ENCODE measurements around the gene CTNNA3.
A peak's percentile ranks its signal among the peaks of the same experiment; 100 is the strongest.

CTNNA3 gene

GRCh38 chr10:66892871-66893270 is 803.1 kb downstream of the CTNNA3 start:
- H3K9ac ChIP-seq (ENCODE audit: low read length): no peak overlapping the region
- H3K27me3 ChIP-seq (replicated peaks; ENCODE audit: control insufficient read depth, insufficient read depth, low read length): no peaks in the 10 kb centered on the region
- no peaks in the 10 kb centered on the region for H3K36me3 ChIP-seq (ENCODE audit: control insufficient read depth, insufficient read depth, low read length, severe bottlenecking)
- H3K4me1 ChIP-seq (ENCODE audit: control insufficient read depth, insufficient read depth, low read length): no peaks in the 10 kb centered on the region
- H3K4me3 ChIP-seq (ENCODE audit: low read length): no peak overlapping the region
- DNase-seq (ENCODE audit: low read depth): no peak
- peaks cover 2% of the 10 kb centered on the region for H3K9me3 ChIP-seq (ENCODE audit: control insufficient read depth, low read length)

- Histone ChIP-seq H3K9me3 (ENCODE audit: control insufficient read depth, low read length) (no peaks in the 10 kb centered on the region), H3K27me3 (replicated peaks; ENCODE audit: control insufficient read depth, insufficient read depth, low read length) (no peaks in the 10 kb centered on the region), H3K4me1 (ENCODE audit: control insufficient read depth, insufficient read depth, low read length) (no peaks in the 10 kb centered on the region), H3K4me3 (ENCODE audit: low read length) (no peak overlapping the region), H3K9ac (ENCODE audit: low read length) (no peak overlapping the region), H3K36me3 (ENCODE audit: control insufficient read depth, insufficient read depth, low read length, severe bottlenecking) (no peaks in the 10 kb centered on the region)
- DNase-seq (ENCODE audit: low read depth): no peak
These were observed 807.8 kb downstream of the CTNNA3 start for GRCh38 chr10:66888237-66888636.

GRCh38 chr10:66886848-66887247 is 809.1 kb downstream of the CTNNA3 start:
- Histone ChIP-seq H3K27me3 (replicated peaks; ENCODE audit: control insufficient read depth, insufficient read depth, low read length) (no peaks in the 10 kb centered on the region), H3K4me3 (ENCODE audit: low read length) (no peak overlapping the region), H3K4me1 (ENCODE audit: control insufficient read depth, insufficient read depth, low read length) (no peaks in the 10 kb centered on the region), H3K9ac (ENCODE audit: low read length) (no peak overlapping the region), H3K36me3 (ENCODE audit: control insufficient read depth, insufficient read depth, low read length, severe bottlenecking) (no peaks in the 10 kb centered on the region), H3K9me3 (ENCODE audit: control insufficient read depth, low read length) (no peaks in the 10 kb centered on the region)
- DNase-seq (ENCODE audit: low read depth): no peak

- no peak overlapping the region for H3K4me3 ChIP-seq (ENCODE audit: low read length)
- no peaks in the 10 kb centered on the region for H3K4me1 ChIP-seq (ENCODE audit: control insufficient read depth, insufficient read depth, low read length)
- no peaks in the 10 kb centered on the region for H3K27me3 ChIP-seq (replicated peaks; ENCODE audit: control insufficient read depth, insufficient read depth, low read length)
- no peak for DNase-seq (ENCODE audit: low read depth)
- no peaks in the 10 kb centered on the region for H3K36me3 ChIP-seq (ENCODE audit: control insufficient read depth, insufficient read depth, low read length, severe bottlenecking)
- no peak overlapping the region for H3K9ac ChIP-seq (ENCODE audit: low read length)
- H3K9me3 ChIP-seq (ENCODE audit: control insufficient read depth, low read length): no peaks in the 10 kb centered on the region
These were observed 813.7 kb downstream of the CTNNA3 start for GRCh38 chr10:66882271-66882670.

- Histone ChIP-seq H3K27me3 (replicated peaks; ENCODE audit: control insufficient read depth, insufficient read depth, low read length) (no peaks in the 10 kb centered on the region), H3K36me3 (ENCODE audit: control insufficient read depth, insufficient read depth, low read length, severe bottlenecking) (no peaks in the 10 kb centered on the region), H3K4me1 (ENCODE audit: control insufficient read depth, insufficient read depth, low read length) (no peaks in the 10 kb centered on the region), H3K9ac (ENCODE audit: low read length) (no peak overlapping the region), H3K4me3 (ENCODE audit: low read length) (no peak overlapping the region), H3K9me3 (ENCODE audit: control insufficient read depth, low read length) (no peaks in the 10 kb centered on the region)
- DNase-seq (ENCODE audit: low read depth): no peak
These were observed 814.2 kb downstream of the CTNNA3 start for GRCh38 chr10:66881814-66882213.

- DNase-seq (ENCODE audit: low read depth): no peak
- no peaks in the 10 kb centered on the region for H3K9me3 ChIP-seq (ENCODE audit: control insufficient read depth, low read length)
- no peaks in the 10 kb centered on the region for H3K27me3 ChIP-seq (replicated peaks; ENCODE audit: control insufficient read depth, insufficient read depth, low read length)
- H3K36me3 ChIP-seq (ENCODE audit: control insufficient read depth, insufficient read depth, low read length, severe bottlenecking): no peaks in the 10 kb centered on the region
- H3K9ac ChIP-seq (ENCODE audit: low read length): no peak overlapping the region
- no peak overlapping the region for H3K4me3 ChIP-seq (ENCODE audit: low read length)
- H3K4me1 ChIP-seq (ENCODE audit: control insufficient read depth, insufficient read depth, low read length): no peaks in the 10 kb centered on the region
These were observed 815.2 kb downstream of the CTNNA3 start for GRCh38 chr10:66880826-66881225.

GRCh38 chr10:66880292-66880691 is 815.7 kb downstream of the CTNNA3 start:
- H3K4me1 ChIP-seq (ENCODE audit: control insufficient read depth, insufficient read depth, low read length): no peaks in the 10 kb centered on the region
- H3K27me3 ChIP-seq (replicated peaks; ENCODE audit: control insufficient read depth, insufficient read depth, low read length): no peaks in the 10 kb centered on the region
- H3K4me3 ChIP-seq (ENCODE audit: low read length): no peak overlapping the region
- H3K9ac ChIP-seq (ENCODE audit: low read length): no peak overlapping the region
- no peak for DNase-seq (ENCODE audit: low read depth)
- no peaks in the 10 kb centered on the region for H3K36me3 ChIP-seq (ENCODE audit: control insufficient read depth, insufficient read depth, low read length, severe bottlenecking)
- no peaks in the 10 kb centered on the region for H3K9me3 ChIP-seq (ENCODE audit: control insufficient read depth, low read length)

- Histone ChIP-seq H3K9me3 (ENCODE audit: control insufficient read depth, low read length) (no peaks in the 10 kb centered on the region), H3K4me3 (ENCODE audit: low read length) (no peak overlapping the region), H3K9ac (ENCODE audit: low read length) (no peak overlapping the region), H3K36me3 (ENCODE audit: control insufficient read depth, insufficient read depth, low read length, severe bottlenecking) (no peaks in the 10 kb centered on the region), H3K4me1 (ENCODE audit: control insufficient read depth, insufficient read depth, low read length) (no peaks in the 10 kb centered on the region), H3K27me3 (replicated peaks; ENCODE audit: control insufficient read depth, insufficient read depth, low read length) (no peaks in the 10 kb centered on the region)
- DNase-seq (ENCODE audit: low read depth): no peak
These were observed 818.6 kb downstream of the CTNNA3 start for GRCh38 chr10:66877361-66877760.

GRCh38 chr10:66869635-66870034 is 826.4 kb downstream of the CTNNA3 start:
- peak; percentile 14 for DNase-seq (ENCODE audit: low read depth)
- H3K27me3 ChIP-seq (replicated peaks; ENCODE audit: control insufficient read depth, insufficient read depth, low read length): no peaks in the 10 kb centered on the region
- H3K4me1 ChIP-seq (ENCODE audit: control insufficient read depth, insufficient read depth, low read length): no peaks in the 10 kb centered on the region
- H3K9ac ChIP-seq (ENCODE audit: low read length): no peak overlapping the region
- H3K4me3 ChIP-seq (ENCODE audit: low read length): no peak overlapping the region
- no peaks in the 10 kb centered on the region for H3K36me3 ChIP-seq (ENCODE audit: control insufficient read depth, insufficient read depth, low read length, severe bottlenecking)
- H3K9me3 ChIP-seq (ENCODE audit: control insufficient read depth, low read length): no peaks in the 10 kb centered on the region

GRCh38 chr10:66862687-66863258 is 833.2 kb downstream of the CTNNA3 start:
- no peaks in the 10 kb centered on the region for H3K27me3 ChIP-seq (replicated peaks; ENCODE audit: control insufficient read depth, insufficient read depth, low read length)
- H3K9ac ChIP-seq (ENCODE audit: low read length): no peak overlapping the region
- no peak for DNase-seq (ENCODE audit: low read depth)
- no peaks in the 10 kb centered on the region for H3K36me3 ChIP-seq (ENCODE audit: control insufficient read depth, insufficient read depth, low read length, severe bottlenecking)
- H3K4me1 ChIP-seq (ENCODE audit: control insufficient read depth, insufficient read depth, low read length): no peaks in the 10 kb centered on the region
- no peaks in the 10 kb centered on the region for H3K9me3 ChIP-seq (ENCODE audit: control insufficient read depth, low read length)
- H3K4me3 ChIP-seq (ENCODE audit: low read length): no peak overlapping the region

- H3K4me3 ChIP-seq (ENCODE audit: low read length): no peak overlapping the region
- no peak overlapping the region for H3K9ac ChIP-seq (ENCODE audit: low read length)
- H3K27me3 ChIP-seq (replicated peaks; ENCODE audit: control insufficient read depth, insufficient read depth, low read length): no peaks in the 10 kb centered on the region
- no peak for DNase-seq (ENCODE audit: low read depth)
- no peaks in the 10 kb centered on the region for H3K36me3 ChIP-seq (ENCODE audit: control insufficient read depth, insufficient read depth, low read length, severe bottlenecking)
- H3K4me1 ChIP-seq (ENCODE audit: control insufficient read depth, insufficient read depth, low read length): no peaks in the 10 kb centered on the region
- H3K9me3 ChIP-seq (ENCODE audit: control insufficient read depth, low read length): no peaks in the 10 kb centered on the region
These were observed 835.5 kb downstream of the CTNNA3 start for GRCh38 chr10:66860376-66860945.

- Histone ChIP-seq H3K27me3 (replicated peaks; ENCODE audit: control insufficient read depth, insufficient read depth, low read length) (no peaks in the 10 kb centered on the region), H3K9me3 (ENCODE audit: control insufficient read depth, low read length) (no peaks in the 10 kb centered on the region)
These were observed 843.2 kb downstream of the CTNNA3 start for GRCh38 chr10:66852811-66853210.

More at GRCh38 chr10:66852811-66853210, 843.2 kb downstream of the CTNNA3 start:
- Histone ChIP-seq H3K36me3 (ENCODE audit: control insufficient read depth, insufficient read depth, low read length, severe bottlenecking) (no peaks in the 10 kb centered on the region), H3K9ac (ENCODE audit: low read length) (no peak overlapping the region), H3K4me1 (ENCODE audit: control insufficient read depth, insufficient read depth, low read length) (peaks cover 15% of the 10 kb centered on the region), H3K4me3 (ENCODE audit: low read length) (no peak overlapping the region)
- DNase-seq (ENCODE audit: low read depth): no peak
